ENCODE data around the gene GGA1.
A peak's percentile ranks its signal among the peaks of the same experiment; 100 is the strongest.
"Not testable (repeated sequence)": the region's sequence is repeated elsewhere in the genome, so short reads cannot be mapped to it uniquely, and the experiment has no call there.

Gene GGA1

GRCh38 chr22:37601203-37601539 lies 7.5 kb upstream of the GGA1 start:
- peak overlapping the region; percentile 31 for H3K4me3 ChIP-seq (ENCODE audit: low read depth, low read length)
- H3K9me3 ChIP-seq (ENCODE audit: control insufficient read depth, insufficient read depth, low read depth, low read length), result no peaks in the 10 kb centered on the region
- H3K27ac ChIP-seq (ENCODE audit: low read depth, low read length), result no peak overlapping the region
- no peak overlapping the region for H3K9ac ChIP-seq (ENCODE audit: low read length)
- no peaks in the 10 kb centered on the region for H3K36me3 ChIP-seq (ENCODE audit: control insufficient read depth, insufficient read depth, low read length)
- peaks cover 9% of the 10 kb centered on the region for H3K4me1 ChIP-seq (ENCODE audit: control insufficient read depth, insufficient read depth, low read length)
- no peaks in the 10 kb centered on the region for H3K27me3 ChIP-seq (ENCODE audit: control insufficient read depth, insufficient read depth, low read length)

- no peak overlapping the region for H3K9ac ChIP-seq (ENCODE audit: low read length)
- H3K27ac ChIP-seq (ENCODE audit: low read depth, low read length), result no peak overlapping the region
- H3K9me3 ChIP-seq (ENCODE audit: control insufficient read depth, insufficient read depth, low read depth, low read length), result no peaks in the 10 kb centered on the region
- H3K27me3 ChIP-seq (ENCODE audit: control insufficient read depth, insufficient read depth, low read length), result no peaks in the 10 kb centered on the region
- H3K4me1 ChIP-seq (ENCODE audit: control insufficient read depth, insufficient read depth, low read length), result peaks cover 10% of the 10 kb centered on the region
- H3K4me3 ChIP-seq (ENCODE audit: low read depth, low read length), result peak overlapping the region; percentile 31
- no peaks in the 10 kb centered on the region for H3K36me3 ChIP-seq (ENCODE audit: control insufficient read depth, insufficient read depth, low read length)
Measured at GRCh38 chr22:37601540-37602442, 6.8 kb upstream of the GGA1 start.

GRCh38 chr22:37602546-37603277 lies 5.9 kb upstream of the GGA1 start:
- not testable (repeated sequence) for H3K9ac ChIP-seq (ENCODE audit: low read length); H3K27ac ChIP-seq (ENCODE audit: low read depth, low read length); H3K9me3 ChIP-seq (ENCODE audit: control insufficient read depth, insufficient read depth, low read depth, low read length); H3K36me3 ChIP-seq (ENCODE audit: control insufficient read depth, insufficient read depth, low read length); H3K4me3 ChIP-seq (ENCODE audit: low read depth, low read length); H3K27me3 ChIP-seq (ENCODE audit: control insufficient read depth, insufficient read depth, low read length)
- H3K4me1 ChIP-seq (ENCODE audit: control insufficient read depth, insufficient read depth, low read length), result peaks cover 12% of the 10 kb centered on the region

- H3K4me1 ChIP-seq (ENCODE audit: control insufficient read depth, insufficient read depth, low read length), result peaks cover 12% of the 10 kb centered on the region
- H3K27me3 ChIP-seq (ENCODE audit: control insufficient read depth, insufficient read depth, low read length), result no peaks in the 10 kb centered on the region
- no peak overlapping the region for H3K4me3 ChIP-seq (ENCODE audit: low read depth, low read length)
- no peaks in the 10 kb centered on the region for H3K36me3 ChIP-seq (ENCODE audit: control insufficient read depth, insufficient read depth, low read length)
- H3K27ac ChIP-seq (ENCODE audit: low read depth, low read length), result no peak overlapping the region
- H3K9ac ChIP-seq (ENCODE audit: low read length), result no peak overlapping the region
- no peaks in the 10 kb centered on the region for H3K9me3 ChIP-seq (ENCODE audit: control insufficient read depth, insufficient read depth, low read depth, low read length)
Measured at GRCh38 chr22:37604074-37604473, 4.6 kb upstream of the GGA1 start.

GRCh38 chr22:37604875-37605274 lies 3.8 kb upstream of the GGA1 start:
- Histone ChIP-seq H3K27ac (ENCODE audit: low read depth, low read length) (no peak overlapping the region), H3K27me3 (ENCODE audit: control insufficient read depth, insufficient read depth, low read length) (no peaks in the 10 kb centered on the region), H3K9ac (ENCODE audit: low read length) (no peak overlapping the region), H3K4me3 (ENCODE audit: low read depth, low read length) (no peak overlapping the region), H3K36me3 (ENCODE audit: control insufficient read depth, insufficient read depth, low read length) (no peaks in the 10 kb centered on the region), H3K4me1 (ENCODE audit: control insufficient read depth, insufficient read depth, low read length) (peaks cover 14% of the 10 kb centered on the region), H3K9me3 (ENCODE audit: control insufficient read depth, insufficient read depth, low read depth, low read length) (no peaks in the 10 kb centered on the region)

GRCh38 chr22:37607010-37607934 lies 1.4 kb upstream of the GGA1 start:
- H3K36me3 ChIP-seq (ENCODE audit: control insufficient read depth, insufficient read depth, low read length), result no peaks in the 10 kb centered on the region
- H3K27me3 ChIP-seq (ENCODE audit: control insufficient read depth, insufficient read depth, low read length), result no peaks in the 10 kb centered on the region
- H3K27ac ChIP-seq (ENCODE audit: low read depth, low read length), result no peak overlapping the region
- peaks cover 8% of the 10 kb centered on the region for H3K4me1 ChIP-seq (ENCODE audit: control insufficient read depth, insufficient read depth, low read length)
- peak overlapping the region; percentile 29 for H3K9ac ChIP-seq (ENCODE audit: low read length)
- H3K4me3 ChIP-seq (ENCODE audit: low read depth, low read length), result peak overlapping the region; percentile 75
- no peaks in the 10 kb centered on the region for H3K9me3 ChIP-seq (ENCODE audit: control insufficient read depth, insufficient read depth, low read depth, low read length)

- Histone ChIP-seq H3K4me3 (ENCODE audit: low read depth, low read length) (peak overlapping the region; percentile 75), H3K9ac (ENCODE audit: low read length) (peak overlapping the region; percentile 95), H3K9me3 (ENCODE audit: control insufficient read depth, insufficient read depth, low read depth, low read length) (no peaks in the 10 kb centered on the region), H3K27ac (ENCODE audit: low read depth, low read length) (peak overlapping the region; percentile 96), H3K27me3 (ENCODE audit: control insufficient read depth, insufficient read depth, low read length) (no peaks in the 10 kb centered on the region), H3K36me3 (ENCODE audit: control insufficient read depth, insufficient read depth, low read length) (no peaks in the 10 kb centered on the region; the same call in 1 of the 2 replicates), H3K4me1 (ENCODE audit: control insufficient read depth, insufficient read depth, low read length) (peaks cover 8% of the 10 kb centered on the region)
Measured at GRCh38 chr22:37607935-37608476, 628 bp upstream of the GGA1 start.

- Histone ChIP-seq H3K27ac (ENCODE audit: low read depth, low read length) (no peak overlapping the region; the same call in 1 of the 2 replicates), H3K4me3 (ENCODE audit: low read depth, low read length) (peak overlapping the region; percentile 75), H3K27me3 (ENCODE audit: control insufficient read depth, insufficient read depth, low read length) (no peaks in the 10 kb centered on the region), H3K9ac (ENCODE audit: low read length) (peak overlapping the region; percentile 79), H3K36me3 (ENCODE audit: control insufficient read depth, insufficient read depth, low read length) (peaks cover 6% of the 10 kb centered on the region), H3K4me1 (ENCODE audit: control insufficient read depth, insufficient read depth, low read length) (peaks cover 8% of the 10 kb centered on the region), H3K9me3 (ENCODE audit: control insufficient read depth, insufficient read depth, low read depth, low read length) (no peaks in the 10 kb centered on the region)
Measured at GRCh38 chr22:37609240-37610152, 862 bp downstream of the GGA1 start.

- not testable (repeated sequence) for H3K4me1 ChIP-seq (ENCODE audit: control insufficient read depth, insufficient read depth, low read length); H3K27ac ChIP-seq (ENCODE audit: low read depth, low read length); H3K9me3 ChIP-seq (ENCODE audit: control insufficient read depth, insufficient read depth, low read depth, low read length); H3K27me3 ChIP-seq (ENCODE audit: control insufficient read depth, insufficient read depth, low read length)
- peaks cover 11% of the 10 kb centered on the region for H3K36me3 ChIP-seq (ENCODE audit: control insufficient read depth, insufficient read depth, low read length)
- peak overlapping the region; percentile 75 for H3K4me3 ChIP-seq (ENCODE audit: low read depth, low read length)
- H3K9ac ChIP-seq (ENCODE audit: low read length), result peak overlapping the region; percentile 79
Measured at GRCh38 chr22:37610153-37610475, 1.5 kb downstream of the GGA1 start.

All from HUES6 (cell line).